GM18526 (cell line): ENCODE results near the gene RAB19.

Experiments used
- POLR2A ChIP-seq: IDR thresholded peaks from 3 replicates; pipeline ENCODE4 v1.6.1; 2011; ENCODE audit not compliant: insufficient read length; ENCODE audit errors: extremely low read depth

Gene RAB19, protein sequence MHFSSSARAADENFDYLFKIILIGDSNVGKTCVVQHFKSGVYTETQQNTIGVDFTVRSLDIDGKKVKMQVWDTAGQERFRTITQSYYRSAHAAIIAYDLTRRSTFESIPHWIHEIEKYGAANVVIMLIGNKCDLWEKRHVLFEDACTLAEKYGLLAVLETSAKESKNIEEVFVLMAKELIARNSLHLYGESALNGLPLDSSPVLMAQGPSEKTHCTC

DNA sequence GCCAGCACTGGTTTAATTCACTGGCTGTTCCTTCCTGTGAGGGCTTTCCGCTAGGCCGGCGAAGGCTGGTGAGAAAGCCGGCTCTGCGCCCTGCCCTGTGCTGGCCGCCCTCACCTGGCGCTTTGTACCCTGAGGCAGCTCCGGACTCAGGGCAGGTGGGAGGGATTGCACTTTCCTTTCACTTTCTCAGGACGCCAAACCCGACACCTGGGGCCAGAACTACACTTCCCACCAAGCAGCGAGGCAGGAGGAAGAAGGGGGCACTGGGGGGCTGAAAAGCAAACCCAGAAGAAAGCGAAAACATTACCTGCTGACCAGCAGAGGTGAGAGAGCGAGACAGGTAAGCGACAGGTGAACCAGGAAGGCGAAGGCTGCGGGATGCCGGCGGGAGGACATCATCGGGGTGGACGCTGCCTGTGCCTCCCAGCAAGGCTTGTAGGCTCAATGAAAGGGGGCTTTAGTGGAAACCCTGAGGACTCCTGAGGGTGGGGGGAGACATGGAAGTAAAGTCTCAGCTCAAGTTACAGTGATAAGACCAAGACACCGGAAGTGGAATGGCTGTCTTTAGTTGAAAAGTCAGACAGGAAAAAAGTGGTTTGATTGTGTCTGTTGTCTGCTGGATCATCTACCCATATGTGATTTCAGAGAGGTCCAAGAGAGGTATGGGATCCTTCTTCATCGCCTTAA, at the start of gene RAB19:
TSS of gene RAB19 (plus strand) at position 181 of the 687 bp plus-strand sequence. CDS start 3,589 bp downstream, outside the sequence.
- no peak for TF ChIP-seq POLR2A

DNA sequence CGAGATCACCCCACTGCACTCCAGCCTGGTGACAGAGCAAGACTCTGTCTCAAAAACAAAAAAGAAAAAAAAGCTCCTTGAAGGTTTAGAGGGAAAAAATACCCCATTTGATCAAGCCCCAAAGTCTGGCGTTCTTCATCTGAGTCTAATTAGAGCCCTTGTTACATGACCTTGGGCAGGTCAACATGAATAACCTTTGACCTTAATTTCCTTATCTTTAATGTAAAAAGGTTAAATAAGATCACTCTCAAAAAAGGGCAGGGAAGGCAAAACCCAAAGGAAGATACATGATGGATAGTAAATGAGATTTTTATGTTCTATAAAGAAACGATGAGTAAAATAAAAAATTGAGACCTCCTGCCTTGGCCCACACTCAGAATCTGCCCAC, 45.8 kb upstream of the RAB19 start:
- TF ChIP-seq POLR2A, result no peak

DNA sequence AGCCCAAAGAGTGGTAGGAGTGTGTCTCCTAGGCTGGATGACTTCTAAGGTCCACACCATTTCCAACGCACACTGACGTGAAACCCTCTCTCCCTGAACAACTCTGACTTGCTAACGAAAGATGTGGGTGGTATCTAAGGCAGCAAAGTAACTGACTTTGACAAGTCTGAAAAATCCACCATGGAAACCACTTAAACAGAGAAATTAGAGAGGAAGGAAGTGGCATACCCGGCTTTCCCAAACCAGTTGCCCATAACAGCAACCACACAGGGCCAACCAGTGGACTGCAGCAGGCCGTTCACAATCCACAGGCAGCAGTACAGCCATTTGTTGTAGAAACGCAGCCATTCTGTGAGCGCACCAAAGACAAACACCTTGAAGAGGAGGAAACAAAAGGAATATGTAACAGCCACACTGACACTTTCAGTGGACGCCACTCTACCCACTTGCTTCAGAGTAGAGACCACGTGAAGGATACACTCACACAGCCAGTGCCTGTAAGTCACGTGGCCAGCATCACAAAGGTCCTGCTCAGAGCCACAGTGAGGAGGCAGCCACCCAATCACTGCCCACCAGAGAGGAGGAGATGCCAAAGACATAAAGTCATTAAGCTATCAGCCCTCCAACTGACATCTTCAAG, 45.3 kb upstream of the RAB19 start:
- no peak for TF ChIP-seq POLR2A

DNA sequence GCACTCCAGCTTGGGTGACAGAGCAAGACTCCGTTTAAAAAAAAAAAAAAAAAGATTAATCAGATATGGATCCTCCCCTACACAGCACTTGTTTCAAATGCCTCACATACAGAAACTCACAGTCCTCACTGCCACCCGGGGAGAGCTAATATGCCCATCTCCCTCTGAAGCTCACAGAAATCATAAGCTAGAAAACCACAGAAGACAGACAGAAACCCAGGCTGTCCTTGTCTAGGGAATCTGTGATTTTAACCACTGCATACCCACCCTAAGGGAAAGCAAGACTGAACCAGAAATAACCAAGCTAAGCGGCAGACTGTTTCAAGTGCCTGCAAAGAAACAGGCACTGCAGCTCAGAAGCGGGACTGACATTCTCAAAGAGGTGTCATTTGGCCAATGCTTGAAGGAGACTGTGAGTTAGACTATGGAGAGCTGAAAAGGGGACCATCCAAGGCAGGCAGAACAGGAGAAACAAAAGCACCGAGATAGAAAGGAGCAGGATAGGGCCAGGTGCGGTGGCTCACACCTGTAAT, 43.1 kb upstream of the RAB19 start:
- no peak for TF ChIP-seq POLR2A

DNA sequence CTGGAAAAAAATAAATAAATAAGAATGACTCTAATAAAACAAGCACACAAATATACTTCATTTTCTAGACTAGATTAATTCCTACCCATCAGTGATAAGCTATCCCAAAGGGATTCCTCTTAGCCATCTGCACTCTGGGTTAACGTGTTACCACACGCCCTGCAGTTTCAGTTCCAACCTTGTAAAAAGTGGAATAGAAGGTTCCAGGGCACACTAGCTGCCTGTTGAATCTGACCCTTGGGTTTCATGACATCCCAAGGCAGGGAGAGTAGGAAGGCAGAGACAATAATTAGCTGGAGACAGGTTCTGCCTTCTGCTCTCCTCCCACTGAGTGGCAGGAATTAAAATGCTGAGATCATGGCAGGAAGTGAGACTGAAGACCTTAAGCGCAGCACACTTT, 39.0 kb upstream of the RAB19 start:
- no peak for TF ChIP-seq POLR2A

DNA sequence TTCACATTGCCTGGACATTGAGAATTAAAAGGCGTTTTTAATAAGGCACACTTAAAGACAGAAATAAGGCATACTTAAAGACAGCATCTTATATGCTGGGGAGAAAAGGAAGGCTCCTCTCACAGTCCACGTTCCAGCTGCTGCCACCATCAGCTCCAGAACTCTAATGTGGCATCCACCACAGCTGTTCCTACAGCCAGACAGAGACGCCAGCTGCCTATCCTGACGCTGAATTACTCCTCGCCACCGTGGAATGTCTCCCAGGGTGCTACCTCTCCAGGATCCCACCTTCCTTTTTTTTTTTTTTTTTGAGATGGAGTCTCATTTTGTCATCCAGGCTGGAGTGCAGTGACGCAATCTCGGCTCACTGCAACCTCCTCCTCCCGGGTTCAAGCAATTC, 36.3 kb upstream of the RAB19 start:
- no peak for TF ChIP-seq POLR2A

DNA sequence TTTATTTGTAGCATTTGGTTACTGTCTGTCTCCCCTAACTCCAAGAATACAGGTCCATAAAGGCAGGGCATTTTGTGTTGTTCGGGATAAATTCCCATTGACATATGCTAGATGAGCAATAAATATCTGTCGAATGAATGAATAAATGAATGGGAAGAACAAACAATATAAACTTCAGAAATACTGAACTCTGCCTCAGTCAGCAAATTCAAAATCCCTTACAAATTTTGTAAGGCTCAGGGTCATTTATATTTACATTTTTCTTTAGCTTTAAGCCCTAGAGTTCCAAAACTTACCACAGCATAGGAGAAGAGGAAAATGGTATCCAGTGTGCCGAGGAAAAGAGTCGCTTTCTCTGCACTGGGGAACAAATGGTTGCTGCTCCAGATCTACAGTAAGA, 34.6 kb upstream of the RAB19 start:
- TF ChIP-seq POLR2A, result no peak

DNA sequence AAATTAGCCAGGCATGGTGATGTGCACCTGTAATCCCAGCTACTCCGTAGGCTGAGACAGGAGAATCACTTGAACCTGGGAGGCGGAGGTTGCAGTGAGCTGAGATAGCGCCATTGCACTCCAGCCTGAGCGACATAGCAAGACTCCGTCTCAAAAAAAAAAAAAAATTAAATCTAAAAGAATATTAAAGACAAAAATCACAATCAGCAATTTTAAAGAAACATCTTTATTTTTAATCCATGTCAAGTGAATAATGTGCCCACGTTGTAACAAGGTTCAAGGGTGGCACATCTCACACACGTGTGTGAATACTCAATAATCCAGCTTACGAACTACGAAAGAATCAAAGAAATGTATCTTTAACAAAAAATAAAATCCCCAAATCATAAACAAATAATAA, 28.5 kb upstream of the RAB19 start:
- TF ChIP-seq POLR2A, result no peak

DNA sequence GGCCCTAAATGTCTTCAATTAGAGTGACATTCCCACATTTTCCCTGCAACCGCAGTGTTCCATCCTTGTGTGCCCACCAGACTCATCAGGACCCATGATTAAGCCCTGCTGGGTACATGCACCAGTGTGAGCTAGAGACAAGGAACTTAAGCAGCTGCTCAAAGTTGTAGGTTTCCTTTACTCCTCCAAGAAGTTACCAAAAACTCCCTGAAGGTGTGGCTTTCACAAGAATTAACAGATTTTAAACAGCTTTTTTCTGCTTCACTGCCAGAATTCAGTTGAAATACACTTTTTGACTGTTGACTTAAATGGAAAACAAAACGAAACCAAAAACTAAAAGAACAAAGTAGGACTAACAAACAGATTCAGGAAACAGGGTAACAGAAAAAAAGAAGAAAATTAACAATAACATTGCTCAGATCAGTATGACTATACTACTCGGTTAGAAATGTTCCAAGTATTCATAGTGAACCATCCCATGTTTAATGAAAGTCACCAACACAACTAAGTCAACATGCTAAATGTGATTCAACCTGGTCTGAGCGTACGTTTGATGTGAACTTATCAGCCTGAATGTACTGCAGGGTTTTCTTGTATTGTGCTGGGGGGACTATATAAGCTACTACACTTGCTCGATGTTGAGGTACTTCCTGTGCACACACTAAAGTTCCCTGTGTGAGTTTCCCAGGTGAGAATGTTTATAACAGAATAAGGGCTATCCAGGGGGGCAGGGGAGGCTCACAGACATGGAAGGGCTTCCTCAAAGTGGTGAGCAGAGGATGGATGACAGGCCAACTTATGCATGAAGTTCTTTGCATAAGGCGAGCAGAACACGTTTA, 27.7 kb upstream of the RAB19 start:
- TF ChIP-seq POLR2A, result no peak

DNA sequence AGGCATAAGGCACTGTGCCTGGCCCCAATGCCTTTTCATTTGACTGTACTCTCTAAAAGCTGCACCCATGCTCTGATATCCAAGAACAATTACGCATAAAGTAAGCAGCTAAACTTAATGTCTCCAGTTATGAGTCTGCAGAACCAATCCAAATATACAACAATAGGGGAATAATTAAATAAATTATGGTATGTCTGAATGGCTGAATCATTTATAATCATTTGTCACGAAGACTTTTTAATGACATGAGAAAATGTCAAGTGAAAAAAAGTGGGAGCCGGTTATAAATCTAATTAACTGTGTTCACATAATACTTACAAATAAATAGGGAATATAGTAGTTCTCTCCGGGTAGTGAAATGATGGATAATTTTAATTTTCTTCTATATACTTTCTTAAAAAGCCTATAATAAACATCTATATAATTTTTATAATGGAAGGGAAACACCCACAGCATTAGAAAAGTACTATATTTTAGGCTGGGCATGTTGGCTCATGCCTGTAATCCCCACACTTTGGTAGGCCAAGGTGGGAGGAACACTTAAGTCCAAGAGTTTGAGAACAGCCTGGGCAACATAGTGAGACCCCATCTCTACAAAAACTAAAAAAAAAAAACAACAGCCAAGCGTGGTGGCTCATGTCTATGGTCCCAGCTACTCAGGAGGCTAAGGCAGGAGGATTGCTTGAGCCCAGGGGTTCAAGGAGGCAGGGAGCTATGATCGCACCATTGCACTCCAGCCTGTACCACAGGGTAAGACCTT, 19.7 kb upstream of the RAB19 start:
- no peak for TF ChIP-seq POLR2A

DNA sequence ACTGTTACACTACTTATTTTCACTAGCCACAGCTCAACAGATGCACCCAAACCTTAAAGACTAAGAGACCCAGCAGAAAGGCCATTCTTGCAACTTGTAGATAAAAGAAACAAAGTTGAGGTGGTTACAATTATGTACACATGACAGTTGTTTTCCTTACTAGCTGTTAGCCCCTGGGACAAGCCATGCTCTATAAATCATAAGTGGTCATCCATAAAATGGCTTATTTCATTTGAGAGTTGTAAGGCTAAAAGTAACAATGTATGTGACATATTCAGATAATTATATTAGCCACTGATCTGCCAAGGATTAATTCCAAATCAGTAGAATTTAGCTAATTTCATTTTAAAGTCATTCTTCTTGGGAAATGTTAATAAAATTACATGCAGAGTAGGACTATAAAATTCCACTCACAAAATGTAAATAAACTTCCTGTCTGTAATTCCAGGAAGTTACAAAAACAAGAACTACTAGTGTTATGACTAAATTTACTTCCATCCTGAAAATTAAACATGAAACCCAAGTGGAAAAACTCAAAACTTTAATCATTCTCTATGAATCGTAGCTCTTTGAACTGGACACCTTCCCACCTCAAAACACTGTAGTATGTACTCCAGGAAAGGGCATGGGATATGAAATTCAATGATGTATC, 18.8 kb upstream of the RAB19 start:
- no peak for TF ChIP-seq POLR2A

DNA sequence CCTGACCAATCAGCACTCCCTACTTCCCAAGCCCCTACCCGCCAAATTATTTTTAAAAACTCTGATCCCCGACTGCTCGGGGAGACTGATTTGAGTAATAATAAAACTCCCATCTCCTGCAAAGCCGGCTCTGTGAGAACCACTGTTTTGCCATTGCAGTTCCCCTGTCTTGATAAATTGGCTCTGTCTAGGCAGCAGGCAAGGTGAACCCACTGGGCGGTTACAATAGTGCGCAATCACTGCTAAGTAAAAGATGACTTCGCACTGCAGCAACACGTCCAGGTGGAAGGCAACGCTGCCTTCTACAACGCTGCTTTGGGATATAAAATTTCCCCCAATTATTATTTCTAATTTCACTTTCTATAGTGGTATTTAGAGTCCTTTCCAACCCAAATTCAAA, 14.4 kb upstream of the RAB19 start:
- no peak for TF ChIP-seq POLR2A

DNA sequence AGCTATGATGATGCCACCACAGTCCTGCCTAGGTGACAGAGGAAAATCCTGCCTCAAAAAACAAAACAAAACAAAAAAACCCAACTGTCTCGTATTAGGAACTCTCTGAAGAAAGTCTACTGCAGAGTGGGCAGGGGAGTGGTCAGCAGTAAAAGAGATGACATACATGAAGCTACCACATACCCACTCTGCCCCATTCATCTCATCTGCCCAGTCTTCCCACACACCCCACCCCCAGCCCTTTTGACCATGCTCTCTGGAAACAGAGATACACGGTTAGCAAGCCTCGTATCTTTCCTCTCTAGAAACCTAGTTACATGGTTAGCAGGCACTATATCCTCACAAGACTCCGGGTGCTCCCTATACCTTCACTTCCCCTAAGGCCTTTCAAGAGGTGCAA, 13.8 kb upstream of the RAB19 start:
- TF ChIP-seq POLR2A, result no peak
